KBM-7 (cell line): ENCODE measurements around the gene SGCD.
A peak's percentile ranks its signal among the peaks of the same experiment; 100 is the strongest.

Experiments used
- DNase-seq: peaks from one replicate; pipeline ENCODE4 v3.0.0-alpha.2; 2015
- in situ Hi-C: fragments of 300-500 bp; cut with MboI; formaldehyde crosslinking; loops from 2 replicates; pipeline ENCODE4 v1.14.3; 2020; ENCODE audit warnings: low sequenced_read_pairs, low pct_unique_long_range_greater_than_20kb, mixed read lengths

The SGCD gene

DNA sequence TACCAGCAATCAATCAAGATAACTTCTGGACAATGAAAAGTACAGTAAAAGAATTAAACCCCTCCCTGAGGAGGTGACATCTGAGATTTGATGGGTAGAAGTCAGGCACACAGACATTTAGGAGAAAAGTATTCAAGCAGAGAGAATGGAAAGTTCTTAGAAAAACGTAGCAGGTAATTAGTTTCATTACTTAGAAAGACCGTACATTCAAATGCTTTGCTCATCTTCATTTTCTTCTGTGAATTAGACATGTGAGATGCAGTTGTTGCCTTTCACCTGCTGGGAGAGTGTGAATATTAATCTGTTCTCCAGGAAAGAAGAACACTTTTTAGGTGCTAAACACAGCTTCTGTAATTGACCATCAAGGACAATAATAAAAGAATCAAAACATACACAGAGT is 451.8 kb downstream of the SGCD start:
- in situ Hi-C loops = no loop called here
- no peak for DNase-seq

DNA sequence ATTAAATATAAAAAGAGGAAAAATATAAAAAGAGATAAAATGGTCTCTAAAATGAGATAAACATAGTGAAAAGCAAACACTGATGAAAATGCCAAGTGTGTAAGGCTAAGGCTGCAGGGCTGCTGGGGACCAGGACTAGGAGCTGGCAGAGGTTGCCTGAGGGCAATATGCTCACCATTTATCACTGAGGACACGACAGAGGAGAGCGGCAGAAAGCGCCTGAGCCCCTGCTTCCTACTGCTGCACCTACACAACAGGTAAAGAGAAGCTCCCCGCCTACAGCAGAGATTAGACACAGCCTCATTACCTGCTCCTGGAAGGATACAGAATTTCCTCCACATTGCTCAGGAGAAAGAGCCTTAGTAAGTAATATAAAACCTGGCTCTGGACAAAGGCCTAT is 452.5 kb downstream of the SGCD start:
- in situ Hi-C loops = no loop called here
- no peak for DNase-seq

DNA sequence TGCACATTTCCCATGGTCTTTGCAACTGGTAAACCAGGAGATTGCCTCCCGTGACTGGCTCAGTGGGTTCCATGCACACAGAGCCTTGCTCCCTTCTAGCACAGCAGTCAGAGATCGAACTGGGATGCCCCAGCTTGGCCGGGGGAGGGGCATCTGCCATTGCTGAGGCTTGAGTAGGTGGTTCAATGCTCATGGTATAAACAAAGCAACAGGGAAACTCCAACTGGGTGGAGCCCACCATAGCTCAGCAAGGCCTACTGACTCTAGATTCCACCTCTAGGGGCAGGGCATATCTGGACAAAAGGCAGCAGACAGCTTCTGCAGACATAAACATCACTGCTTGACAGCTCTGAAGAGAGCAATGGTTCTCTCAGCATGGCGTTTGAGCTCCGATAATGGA is 456.1 kb downstream of the SGCD start:
- in situ Hi-C loops = no loop called here

DNA sequence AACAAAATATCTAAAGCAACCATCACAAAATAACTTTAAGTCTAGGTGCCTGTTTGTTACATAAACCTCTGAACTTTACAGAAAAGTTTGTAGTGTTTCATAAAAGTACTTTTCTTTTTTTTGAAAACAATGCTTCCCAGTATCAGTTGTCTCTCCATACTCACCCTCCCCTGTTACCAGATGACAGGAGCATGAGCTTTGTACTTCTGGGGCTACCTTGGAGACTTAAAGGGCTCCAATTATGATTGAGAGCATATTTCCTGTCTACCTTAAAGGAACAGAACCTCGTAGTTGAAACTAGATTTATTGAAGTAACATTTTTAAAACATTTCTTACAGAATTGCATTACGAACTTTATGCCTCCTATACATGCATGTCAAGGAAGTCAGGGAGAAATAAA is 467.7 kb downstream of the SGCD start:
- in situ Hi-C loops = no loop called here
- no peak for DNase-seq

More for the DNA sequence above, 456.1 kb downstream of the SGCD start:
- no peak for DNase-seq

DNA sequence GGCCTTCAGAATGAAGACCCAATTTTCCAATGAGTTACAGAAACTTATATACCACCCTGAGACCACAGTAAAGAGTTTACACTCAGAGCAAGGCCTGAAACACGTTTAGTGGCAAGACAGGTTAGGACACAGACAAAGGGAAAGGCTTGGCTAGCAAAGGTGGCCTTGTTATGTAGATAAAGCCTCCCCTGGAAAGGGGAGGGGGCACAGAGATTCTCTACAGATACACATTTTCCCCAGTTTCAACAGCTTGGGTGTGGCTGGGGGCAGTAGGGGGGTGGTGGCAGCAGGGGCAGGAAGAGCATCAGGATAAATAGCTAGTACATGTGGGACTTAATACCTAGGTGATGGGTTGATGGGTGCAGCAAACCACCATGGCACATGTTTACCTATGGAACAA is 471.2 kb downstream of the SGCD start:
- DNase-seq = no peak
- in situ Hi-C loops = no loop called here

DNA sequence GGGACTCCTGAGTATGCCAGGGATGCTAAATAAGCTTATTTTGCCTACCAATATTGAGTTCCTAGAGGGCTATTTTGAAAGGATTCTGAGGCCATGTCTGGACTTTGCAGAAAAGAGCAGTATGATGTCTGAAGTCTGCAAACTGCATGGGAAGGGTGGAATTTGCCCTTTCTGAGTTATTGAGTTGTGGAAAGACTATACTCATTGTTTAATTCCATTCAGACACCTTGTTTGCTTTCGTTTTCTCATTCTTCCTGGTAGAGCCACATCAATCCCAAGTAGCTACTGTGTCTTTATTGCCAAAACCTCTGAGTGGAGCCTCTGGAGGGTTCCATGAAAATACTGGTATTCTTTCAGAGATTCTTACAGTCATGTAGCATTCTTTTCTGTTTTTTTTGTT is 472.2 kb downstream of the SGCD start:
- no peak for DNase-seq
- in situ Hi-C loops = no loop called here

DNA sequence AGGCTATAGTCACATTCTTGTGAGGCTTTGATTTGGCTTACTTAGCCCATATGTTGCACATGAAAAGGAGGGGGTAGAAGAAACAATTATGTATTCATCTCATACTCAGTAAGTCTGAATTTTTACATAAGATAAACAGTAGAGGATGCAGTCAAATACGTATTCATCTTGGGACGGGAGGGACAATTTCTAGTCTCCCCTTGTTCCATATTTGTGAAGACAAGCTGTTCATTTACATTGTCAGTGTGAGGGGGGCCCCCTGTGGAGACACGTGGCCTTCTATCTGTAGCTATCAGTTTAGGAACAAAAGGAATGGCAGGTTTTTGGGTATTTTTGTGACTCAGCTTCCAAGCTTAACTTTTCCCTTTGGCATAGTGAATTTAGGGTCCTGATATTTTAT is 474.0 kb downstream of the SGCD start:
- DNase-seq = no peak
- in situ Hi-C loops = no loop called here

DNA sequence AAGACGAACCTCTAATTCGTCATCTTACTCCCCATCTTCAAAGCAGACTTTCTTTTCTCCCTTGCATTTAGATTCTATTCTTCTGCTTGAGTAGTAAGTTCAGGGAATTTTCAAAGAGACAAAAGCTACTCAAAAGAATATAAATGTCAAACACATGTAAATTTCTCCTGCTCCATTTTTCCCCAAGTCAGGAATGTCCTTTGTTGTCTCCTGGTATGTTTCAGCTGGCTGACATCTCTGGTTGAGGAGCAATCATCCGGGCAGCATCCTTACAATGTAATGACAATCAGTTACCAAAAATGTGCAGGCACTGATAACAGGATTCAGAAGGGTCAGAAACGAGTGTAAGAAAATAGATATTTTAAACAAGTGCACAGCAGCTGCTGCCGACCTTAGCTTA is 475.5 kb downstream of the SGCD start:
- no peak for DNase-seq

DNA sequence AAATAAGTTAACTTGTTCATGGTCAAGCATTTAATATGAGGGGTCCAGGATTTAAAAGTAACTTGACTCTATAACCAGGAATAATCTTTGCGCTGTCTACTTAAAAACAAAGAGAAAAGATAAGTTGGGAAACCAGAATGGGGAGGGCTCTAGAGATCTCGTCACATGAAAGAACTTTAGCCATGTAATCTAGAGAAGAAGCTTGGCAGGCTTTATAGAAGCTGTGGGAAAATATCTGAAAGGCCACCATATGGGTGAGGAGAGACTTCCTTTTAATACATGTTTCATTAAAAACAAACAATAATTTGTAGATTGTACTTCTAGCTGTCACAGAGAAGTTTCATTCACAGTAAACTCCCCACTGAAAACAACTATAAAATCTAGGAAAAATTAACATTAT is 476.4 kb downstream of the SGCD start:
- in situ Hi-C loops = no loop called here
- DNase-seq = no peak

More for the DNA sequence above, 475.5 kb downstream of the SGCD start:
- in situ Hi-C loops = no loop called here

DNA sequence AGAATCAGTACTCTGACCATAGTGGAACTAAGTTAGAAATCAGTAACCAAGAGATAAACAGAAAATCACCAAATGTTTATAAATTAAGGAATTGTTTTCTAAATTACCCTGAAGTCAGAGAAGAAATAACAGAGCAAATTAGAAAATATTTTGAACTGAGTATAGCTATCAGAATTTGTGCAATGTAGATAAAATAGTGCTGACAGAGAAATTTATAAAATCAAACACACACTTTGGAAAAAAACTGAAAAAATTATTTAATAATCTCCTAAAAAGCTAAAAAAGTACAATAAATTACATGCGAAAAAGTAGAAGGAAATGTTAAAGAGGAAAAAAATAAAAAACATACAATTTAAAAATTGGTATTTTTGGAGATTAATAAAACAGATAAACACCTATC is 486.0 kb downstream of the SGCD start:
- DNase-seq = no peak
- in situ Hi-C loops = no loop called here

DNA sequence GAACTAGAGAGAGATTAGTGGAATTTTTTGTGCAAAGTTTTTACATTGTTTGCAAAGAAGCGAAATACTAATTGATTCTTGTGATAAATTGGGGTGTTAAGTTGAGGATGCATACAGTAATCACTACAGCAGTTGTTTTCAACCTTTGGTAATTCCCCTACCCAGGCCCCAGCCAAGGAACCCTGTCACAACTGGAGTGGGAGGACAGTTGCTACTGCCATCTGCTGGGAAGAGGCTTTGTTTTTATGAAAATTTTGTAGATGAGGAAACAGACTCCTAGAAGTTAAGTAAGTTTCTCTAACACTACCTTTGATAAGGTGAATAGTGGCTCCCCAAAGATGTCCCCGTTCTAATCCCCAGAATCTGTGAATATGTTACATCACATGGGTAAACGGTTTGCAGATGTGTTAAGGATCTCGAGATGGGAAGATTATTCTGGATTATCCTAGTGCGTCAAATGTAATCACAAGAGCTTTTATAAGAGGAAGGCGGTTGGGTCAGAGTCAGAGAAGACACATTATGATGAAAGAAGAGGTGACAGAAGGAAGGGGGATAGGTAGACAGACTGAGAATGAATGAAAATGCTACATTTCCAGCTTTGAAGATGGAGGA is 489.1 kb downstream of the SGCD start:
- peak; percentile 22 for DNase-seq
- in situ Hi-C loops = no loop called here
